HG03175 (cell line): Measurements from ENCODE around the gene MSX1.

Experiments
- ATAC-seq: cut with Tn5 transposase; IDR thresholded peaks from one replicate; pipeline ENCODE4 v1.9.1; 2021; ENCODE audit warnings: mild to moderate bottlenecking, moderate library complexity; ENCODE audit not compliant: unreplicated experiment

MSX1 gene

DNA sequence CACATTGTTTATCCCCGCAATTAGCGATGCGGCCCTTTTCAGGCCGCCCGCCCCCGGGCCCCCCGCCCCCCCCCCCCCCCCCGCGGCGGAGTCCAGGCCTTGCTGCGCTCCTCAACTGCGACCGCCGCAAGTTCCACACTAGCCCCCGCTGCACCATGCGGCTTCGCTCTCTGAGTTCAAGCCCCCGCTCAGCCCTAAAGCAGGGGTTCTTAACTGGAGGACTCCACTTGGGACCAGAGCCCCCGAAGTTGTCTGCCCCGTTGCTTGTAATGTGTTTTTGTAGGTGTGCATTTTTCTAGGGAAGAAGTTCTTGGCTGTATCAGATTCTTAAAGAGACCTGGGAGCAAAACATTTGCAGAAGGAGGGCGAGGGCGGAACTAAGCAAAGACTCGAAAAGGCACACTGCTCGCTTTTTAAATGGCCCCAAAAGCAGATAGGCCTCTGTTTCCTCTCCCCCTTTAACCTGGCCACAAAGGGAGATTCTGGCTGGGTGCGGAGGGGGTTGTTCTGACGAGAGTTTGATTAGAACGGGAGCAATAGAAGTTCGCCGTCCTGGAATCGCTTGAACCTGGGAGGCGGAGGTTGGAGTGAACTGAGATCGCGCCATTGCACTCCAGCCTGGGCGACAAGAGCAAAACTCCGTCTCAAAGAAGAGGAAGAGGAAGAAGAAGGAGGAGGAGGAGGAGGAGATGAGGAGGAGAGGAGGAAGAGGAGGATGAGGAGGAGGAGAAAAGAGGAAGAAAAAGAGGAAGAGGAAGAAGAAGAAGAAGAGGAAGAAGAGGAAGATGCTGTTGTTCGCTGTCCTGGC is 2.3 kb upstream of the MSX1 start:
- no peak for ATAC-seq

DNA sequence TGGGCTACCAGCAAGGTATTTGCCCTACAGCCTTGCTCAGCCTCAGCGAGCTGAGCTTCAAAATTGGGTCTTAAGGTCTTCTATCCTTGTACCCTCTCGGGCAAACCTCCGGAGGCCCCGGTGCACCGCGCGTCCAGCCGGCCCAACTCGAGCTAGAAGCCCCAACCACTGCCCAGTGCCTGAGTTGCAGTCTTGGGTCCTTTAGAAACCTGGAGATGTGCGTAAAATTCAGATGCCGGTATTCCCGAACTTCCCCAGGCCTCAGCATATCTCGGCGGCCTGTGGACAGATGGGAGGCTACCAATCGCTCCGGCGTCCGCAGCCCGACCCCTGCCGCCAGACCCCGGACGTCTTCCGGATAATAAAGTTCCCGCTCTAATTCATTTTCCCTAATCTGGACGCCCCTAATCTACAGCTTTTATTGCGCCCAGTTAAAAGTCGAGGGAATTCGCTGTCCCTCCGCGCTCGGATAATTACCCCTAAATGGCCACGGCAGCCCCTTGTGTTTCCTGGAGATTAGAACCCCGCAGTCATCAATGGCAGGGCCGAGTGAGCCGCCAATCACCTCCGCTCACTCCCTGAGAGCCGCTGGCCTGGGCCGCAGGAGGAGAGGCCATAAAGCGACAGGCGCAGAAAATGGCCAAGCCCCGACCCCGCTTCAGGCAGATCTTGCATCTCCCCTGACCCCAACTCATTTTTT is 1.5 kb upstream of the MSX1 start:
- ATAC-seq, result no peak

DNA sequence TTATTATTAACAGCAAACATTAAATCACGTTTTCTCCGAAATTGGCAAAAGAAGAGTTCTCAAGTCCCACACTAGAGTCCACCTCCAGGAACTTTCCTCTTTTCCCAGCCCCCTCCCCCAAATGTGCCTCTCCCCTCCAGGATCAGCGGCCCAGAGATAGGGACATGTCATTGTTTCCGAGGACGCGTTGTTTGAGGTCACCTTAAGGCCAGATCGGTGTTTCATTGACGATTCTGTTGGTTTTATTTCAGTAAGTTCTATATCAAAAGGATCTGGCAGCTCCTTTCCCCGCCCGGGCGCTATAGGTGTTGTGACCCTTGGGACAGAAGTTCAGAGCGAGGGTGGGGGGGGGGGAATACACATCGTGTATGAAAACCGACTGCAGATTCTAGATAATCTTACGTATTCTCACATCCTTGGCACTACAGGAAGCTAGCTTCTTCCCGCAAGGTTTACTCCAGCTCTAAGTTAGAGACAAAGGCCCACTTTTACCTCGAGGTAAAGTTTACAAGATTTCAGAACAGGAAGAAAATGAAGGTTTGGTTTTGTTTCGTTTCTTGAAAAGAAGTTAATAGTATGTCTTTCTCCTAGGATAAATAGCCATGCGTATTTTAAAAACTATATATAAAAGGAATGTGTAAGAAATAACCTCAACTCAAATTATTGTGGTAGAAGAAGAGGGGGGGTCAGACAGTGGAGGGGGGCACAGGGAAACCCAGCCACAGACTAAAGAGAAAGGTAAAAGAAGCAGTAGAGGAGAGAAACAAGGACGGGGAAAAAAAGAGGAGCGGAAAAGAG is 739 bp upstream of the MSX1 start:
- no peak for ATAC-seq

DNA sequence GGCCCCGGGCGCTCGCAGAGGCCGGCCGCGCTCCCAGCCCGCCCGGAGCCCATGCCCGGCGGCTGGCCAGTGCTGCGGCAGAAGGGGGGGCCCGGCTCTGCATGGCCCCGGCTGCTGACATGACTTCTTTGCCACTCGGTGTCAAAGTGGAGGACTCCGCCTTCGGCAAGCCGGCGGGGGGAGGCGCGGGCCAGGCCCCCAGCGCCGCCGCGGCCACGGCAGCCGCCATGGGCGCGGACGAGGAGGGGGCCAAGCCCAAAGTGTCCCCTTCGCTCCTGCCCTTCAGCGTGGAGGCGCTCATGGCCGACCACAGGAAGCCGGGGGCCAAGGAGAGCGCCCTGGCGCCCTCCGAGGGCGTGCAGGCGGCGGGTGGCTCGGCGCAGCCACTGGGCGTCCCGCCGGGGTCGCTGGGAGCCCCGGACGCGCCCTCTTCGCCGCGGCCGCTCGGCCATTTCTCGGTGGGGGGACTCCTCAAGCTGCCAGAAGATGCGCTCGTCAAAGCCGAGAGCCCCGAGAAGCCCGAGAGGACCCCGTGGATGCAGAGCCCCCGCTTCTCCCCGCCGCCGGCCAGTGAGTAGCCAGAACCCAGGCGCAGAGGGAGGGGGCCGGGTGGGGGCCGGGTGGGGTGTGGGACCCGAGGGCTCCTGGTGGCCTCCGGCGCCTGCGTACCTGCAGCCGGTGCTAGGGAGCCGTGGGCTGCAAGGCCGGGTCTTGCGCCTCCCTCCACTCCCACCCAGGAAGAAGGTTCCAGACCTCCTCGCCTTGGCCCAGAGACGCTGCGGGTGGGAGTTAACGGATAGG is 534 bp downstream of the MSX1 start:
- peak; percentile 28 for ATAC-seq

DNA sequence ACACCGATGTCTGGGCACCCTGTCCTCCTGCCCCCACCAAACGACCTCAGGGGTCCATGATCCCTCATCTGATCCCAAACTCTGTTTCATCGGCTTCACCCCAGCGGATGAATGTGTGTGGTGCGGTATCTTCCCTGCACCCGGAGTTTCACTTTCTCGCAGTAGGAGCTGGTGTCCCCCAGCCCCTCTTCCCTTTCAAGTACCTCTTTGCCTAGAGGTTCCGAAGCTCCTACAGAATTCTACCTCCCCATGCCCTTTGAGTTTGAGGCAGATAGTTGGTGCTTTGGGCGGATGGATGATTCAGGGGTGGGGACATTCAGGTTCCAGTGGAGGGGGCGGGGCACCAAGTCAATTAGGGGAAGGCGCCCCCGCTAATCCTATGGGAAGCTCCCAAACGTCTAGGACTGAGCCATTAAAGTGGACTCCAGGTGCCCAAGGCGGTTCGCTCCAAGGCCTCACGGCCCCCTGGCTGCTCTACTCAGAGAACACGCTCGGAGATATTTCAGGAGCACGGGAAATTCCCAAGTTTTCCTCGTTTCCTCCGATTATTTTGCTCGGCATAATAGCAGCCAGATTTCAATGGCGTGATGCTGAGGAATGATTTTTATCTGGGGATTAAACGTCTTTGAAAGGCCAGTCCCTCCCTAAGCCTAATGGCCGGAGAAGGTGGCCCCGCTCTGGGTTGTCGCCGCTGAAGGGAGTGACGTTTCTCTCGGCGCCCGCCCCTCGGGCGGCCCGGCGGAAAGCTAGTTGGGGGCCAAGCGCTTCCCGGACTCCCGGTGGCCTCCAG is 1.3 kb downstream of the MSX1 start:
- no peak for ATAC-seq

DNA sequence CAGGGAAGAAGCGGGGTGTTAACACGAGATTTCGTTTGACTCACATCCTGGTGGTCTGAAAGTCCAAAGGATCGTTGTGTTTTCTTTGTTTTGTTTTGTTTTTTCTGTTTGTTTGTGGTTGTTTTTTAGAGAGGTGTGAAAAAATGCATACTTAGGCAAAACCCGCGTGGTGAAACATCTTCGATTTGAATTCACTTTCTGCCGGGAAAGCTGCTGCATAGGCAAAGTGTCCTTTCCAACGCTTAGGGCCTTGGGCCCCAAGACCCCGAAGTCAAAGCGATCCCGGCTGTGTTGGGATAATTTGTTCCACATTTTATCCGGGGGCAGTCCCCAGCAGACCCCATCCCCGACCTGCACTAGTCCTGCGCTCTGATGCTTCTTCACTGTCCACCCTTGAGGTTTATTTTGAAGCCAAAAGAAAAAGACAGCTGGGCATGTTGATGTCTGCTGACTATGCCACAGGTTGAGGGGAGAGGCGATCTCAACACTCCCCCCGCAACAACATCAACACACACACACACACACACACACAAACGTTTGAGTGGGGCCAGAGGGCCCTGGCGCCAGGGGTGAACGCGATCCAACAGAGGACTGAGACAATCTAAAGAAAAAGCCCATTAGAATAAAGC is 2.0 kb downstream of the MSX1 start:
- ATAC-seq, result no peak

DNA sequence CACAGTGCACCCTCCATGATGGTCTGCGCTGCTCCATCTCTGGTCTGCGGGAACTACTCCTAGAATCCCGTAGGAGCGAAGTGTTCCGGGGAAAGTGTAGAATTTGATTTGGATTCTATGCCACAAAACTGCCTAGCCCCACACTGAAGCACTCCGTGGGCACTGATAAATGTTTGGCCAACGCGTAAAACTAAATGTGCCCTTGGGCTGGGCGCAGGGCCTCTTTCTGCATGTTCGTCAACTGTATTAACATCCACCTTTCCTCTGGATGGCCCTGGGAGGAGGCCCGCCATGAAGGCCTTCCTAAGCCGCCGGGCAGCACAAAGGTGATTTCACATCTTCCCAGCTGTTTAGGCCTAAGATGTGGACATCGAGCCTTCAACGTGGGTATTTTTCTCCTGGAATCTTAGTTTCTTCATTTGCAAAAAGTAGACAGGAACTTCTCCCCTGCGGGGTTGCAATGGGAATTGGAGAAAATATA is 2.6 kb downstream of the MSX1 start:
- no peak for ATAC-seq

DNA sequence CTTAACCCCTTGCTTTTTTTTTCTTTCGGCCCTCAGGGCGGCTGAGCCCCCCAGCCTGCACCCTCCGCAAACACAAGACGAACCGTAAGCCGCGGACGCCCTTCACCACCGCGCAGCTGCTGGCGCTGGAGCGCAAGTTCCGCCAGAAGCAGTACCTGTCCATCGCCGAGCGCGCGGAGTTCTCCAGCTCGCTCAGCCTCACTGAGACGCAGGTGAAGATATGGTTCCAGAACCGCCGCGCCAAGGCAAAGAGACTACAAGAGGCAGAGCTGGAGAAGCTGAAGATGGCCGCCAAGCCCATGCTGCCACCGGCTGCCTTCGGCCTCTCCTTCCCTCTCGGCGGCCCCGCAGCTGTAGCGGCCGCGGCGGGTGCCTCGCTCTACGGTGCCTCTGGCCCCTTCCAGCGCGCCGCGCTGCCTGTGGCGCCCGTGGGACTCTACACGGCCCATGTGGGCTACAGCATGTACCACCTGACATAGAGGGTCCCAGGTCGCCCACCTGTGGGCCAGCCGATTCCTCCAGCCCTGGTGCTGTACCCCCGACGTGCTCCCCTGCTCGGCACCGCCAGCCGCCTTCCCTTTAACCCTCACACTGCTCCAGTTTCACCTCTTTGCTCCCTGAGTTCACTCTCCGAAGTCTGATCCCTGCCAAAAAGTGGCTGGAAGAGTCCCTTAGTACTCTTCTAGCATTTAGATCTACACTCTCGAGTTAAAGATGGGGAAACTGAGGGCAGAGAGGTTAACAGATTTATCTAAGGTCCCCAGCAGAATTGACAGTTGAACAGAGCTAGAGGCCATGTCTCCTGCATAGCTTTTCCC is 3.4 kb downstream of the MSX1 start:
- no peak for ATAC-seq

DNA sequence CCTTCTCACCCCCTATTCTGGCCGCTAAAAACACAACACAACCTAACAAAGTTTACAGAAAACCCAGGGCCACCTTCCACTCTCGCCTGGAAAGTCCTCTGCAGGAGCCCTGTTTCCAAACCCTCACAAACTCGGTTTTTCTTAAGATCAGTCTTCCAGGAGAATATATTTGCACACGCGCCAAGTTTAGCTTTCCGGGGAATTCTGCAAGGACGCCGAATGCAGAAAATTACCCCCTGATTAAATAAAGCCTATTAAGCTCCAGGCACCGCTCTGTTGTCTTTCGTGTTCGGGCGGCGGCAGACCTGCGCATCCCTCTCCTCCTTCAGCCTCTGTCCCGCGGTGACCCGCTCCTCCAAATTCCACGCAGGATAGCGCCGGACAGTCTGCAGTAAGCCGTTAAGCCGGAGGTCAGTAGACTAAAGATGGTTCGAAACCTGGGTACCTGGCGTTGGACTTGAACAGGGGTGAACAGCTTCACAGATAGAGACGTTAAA is 5.0 kb downstream of the MSX1 start:
- no peak for ATAC-seq

DNA sequence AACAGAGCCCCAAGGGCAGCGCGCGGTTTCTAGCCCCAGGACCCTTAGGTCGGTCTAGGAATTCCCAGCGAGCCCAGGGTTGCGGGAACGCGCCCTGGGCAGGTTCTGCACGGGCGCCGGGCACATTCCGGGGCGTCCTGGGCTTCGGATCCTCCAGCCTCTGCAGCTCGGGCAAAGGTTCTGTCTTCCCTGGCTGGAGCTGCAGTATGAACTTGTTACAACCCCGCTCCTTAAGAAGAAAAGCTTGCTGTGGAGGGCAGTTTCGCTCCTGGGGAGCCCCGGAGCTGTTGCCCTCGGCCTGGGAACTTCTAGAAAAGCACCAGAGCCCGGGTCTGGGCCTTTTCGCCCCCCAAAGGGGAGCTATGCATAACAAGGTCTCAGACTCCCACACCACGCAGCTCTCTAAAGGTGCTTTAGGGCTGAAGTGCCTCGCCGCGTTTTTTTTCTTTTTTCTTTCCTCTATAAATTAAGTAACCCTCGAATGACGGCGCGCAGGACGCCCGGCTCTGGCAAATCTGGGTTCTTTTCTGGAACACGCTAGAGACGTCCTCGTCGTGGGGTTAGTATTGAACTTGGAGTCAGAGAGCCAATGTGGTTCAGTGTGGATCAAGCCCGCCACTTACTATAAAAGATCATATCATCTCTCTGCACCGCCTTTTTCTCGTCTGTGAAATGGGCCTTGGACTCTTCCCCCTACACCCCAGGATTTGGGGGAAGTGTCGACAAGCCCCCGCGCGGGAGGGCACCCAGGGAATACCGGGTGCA is 5.7 kb downstream of the MSX1 start:
- no peak for ATAC-seq

DNA sequence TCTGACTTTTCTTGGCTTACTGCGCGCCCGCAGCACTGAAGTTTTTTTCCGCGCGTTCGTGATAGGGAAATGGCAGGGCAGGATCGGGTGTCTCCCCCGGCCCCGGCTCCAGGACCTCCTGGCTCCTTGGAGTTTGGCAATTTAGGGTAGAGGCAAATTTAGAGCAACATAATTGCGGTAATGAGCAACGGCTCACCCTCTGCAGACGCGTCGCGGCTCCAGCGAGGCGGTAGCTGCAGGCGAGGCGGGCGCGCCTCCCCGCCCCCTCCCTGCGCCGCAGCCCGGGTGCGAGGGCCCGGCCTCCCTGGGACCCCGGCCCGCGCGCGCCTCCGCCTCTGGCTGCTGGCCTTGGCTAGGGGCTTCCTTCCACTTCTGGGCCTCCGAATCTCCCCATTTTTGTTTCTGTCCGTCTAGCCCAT is 6.2 kb downstream of the MSX1 start:
- ATAC-seq, result no peak

DNA sequence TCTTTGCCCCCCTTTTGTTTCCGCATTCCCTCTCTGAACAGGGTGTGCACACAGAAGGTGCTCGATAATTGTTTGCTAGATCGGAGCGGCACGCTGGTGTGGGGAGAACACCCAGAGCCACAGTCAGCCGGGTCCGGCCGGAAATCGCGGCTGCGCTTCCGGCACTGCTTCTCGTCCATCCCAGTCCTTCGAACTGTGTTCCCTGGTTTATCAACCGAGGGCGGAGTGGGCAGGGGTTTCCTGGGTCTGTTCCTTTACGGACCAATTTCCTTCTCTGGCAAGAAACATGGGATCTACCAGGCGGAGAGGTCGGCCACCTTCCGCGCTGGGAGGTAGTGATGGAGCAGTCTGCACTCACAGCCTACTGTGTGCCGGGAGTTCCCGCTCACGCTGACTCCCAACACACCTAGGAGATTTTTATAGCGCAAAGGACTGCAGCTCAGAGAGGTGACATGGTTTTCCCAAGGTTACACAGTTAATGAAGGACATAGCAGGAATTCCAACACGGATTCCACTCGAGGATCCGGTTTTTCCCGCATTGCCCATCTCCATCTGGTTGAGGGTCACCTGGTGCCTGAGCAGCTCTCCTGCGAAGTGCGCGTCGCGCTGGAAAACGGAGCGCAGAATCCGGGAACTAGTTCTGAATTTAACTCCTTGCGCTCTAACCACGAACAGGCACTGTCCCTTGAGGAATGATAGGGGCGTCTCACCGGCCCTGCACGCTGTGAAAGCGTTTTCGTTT is 6.8 kb downstream of the MSX1 start:
- no peak for ATAC-seq

DNA sequence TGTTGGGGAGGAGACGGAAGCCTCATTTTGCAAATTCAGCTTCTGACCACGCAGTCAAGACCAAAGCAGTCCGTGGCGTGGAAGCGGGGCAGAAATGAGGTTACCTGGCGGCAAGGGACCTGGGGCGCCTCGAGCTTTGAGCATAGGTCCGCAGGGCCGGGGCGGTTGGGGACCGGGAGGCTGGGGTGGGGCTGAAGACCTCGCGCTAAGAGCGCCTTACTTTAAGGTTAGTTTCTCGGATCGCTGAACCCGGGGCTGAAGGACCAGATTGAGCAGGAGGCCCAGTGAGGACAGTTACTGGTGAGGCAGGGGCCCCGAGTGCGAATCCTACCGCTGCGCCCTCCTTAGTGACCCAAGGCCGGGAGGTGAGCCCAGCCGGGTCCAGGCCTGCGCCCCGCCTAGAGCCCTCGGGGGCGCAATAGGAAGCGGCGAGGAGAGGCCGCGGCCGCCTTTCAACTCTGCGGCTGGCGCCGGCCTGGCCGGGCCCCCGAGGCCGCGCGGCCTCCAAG is 7.5 kb downstream of the MSX1 start:
- no peak for ATAC-seq

DNA sequence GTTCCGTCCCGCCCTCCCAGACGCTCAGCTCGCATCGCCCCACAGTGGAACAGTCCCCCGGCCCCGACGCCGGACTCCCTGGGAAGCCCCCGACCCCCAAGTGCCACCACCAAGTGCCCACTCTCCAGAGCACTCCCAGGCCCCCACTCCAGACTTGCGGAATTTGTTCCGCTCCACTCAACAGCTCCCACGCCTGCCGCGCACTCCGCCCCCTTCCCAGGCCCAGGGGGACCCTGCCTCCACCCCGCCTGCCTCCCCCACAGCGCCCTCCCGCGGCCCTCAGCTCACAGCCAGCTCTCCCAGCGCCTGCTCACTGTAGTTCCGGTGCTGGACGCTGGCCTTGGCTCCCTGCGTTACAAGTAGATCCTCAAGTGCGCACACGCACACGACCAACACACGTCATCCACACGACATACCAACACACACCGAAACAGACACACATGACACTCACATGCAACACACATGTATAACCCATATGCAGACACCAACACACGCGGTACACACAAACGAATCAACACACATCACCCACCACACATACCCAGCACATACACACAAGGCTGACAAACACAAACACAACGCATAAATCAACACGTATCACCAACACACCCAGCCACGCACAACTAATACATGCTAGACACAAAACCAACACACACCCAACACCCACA is 8.0 kb downstream of the MSX1 start:
- ATAC-seq, result no peak

DNA sequence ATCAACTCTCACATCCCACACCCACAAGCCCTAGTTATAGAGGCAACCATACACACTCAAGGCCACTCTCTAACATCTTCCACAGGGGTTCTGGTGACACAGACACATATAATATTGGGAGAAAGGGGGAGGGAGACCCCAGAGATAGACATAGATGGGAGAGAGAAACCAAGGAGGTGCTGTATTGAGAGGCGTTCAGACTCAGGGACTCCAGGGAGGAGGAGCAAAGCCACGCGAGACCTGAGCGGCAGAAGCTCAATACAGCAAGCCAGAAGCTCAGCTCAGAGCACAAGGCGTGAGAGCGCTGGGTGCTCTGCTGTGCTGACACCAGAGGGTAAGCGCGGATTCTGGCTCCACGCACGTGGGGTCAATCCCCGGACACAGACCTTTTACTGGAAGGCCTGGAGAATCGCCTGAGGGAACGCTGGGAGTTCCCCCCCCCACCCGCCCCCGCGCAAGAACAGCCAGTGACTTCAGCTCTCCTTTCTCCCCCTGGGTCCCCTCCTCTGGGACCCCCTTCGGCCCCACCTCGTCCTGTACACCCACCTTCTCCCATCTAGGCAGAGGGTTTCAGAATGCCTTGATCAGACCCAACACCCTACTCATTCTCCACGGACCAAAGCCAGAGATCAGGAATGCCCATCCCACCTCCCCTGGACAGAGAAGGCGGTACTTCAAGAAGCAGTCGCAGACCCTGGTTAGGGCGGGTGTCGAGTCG is 8.7 kb downstream of the MSX1 start:
- ATAC-seq, result no peak
